GM18861 (cell line): ENCODE results near the gene CAP1.
"Not testable (repeated sequence)": the region's sequence is repeated elsewhere in the genome, so short reads cannot be mapped to it uniquely, and the experiment has no call there.

ENCODE experiments used
- ATAC-seq: cut with Tn5 transposase; IDR thresholded peaks from one replicate; pipeline ENCODE4 v1.9.1; 2021; ENCODE audit not compliant: unreplicated experiment

The CAP1 gene

DNA sequence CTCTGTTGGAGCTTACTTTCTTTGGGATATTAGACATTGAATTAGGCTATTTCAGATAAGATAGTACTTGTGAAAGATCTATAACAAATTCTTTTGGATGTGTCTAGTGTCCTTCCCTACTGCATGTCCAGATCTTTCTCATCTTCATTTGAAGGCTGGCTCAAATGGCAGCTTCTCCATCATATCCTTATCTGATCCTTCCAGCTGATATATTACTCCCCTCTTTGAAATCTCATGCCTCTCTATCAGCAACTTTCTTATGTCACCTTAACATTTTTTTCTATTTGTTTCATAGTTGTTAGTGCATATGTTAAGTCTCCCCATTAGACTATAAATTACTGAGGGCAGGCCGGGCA lies 17.5 kb downstream of the CAP1 start:
- no peak for ATAC-seq

DNA sequence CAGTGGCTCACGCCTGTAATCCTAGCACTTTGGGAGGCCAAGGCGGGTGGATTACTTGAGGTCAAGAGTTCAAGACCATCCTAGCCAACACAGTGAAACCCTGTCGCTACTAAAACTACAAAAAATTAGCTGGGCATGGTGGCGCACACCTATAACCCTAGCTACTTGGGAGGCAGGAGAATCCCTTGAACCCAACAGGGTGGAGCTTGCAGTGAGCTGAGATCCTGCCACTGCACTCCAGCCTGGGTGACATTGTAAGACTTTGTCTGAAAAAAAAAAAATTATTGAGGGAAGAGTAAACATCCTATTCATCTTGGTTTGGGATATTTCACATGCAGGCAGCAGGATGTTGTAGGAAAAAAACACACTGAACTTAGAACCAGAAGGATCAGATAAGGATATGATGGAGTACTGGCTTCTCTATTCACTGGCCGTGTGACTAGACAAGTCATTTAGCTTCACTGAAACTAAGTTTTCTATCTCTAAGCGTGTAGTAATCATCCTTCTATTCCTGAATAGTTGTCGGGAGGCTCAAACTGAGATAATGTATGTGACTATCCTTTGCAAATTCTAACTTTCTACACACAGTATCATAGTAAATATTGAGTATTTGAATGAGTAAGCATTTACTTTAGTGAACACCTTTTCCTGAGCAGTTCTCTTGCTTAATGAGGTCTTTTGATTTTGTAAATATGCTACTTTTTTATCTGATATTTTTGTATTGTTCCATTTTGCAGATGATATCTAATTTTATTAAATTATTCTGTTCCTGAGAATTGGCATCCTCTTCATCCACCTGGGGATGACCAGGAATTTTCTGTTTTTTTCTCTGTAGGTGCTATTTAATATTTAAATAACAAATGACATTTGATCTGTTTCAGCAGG lies 18.2 kb downstream of the CAP1 start:
- ATAC-seq = no peak

DNA sequence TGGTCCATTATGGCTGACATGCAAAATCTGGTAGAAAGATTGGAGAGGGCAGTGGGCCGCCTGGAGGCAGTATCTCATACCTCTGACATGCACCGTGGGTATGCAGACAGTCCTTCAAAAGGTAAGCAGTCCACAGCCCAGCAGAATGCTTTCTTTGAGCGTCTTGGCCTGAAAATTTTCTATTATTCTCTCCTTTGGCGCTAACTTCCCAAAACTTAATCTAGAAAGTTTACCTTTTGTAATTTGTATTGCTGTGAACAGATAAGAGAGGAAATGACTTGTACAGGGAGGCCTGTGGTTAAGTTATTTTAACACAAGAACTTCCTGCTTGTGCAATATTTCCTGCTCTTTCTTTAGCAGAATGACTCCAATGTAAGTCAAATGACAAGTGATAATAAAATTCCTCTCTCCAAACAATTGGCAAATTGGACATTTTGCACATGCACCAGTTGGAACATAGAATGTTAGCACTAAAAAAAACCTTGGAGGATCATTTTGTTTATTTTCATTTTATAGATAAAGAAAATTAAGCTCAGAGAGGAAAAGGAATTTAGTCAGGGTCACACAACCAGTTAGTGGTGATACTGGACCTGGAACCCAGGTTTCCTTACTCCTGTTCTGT lies 18.9 kb downstream of the CAP1 start:
- peak; percentile 50 for ATAC-seq

DNA sequence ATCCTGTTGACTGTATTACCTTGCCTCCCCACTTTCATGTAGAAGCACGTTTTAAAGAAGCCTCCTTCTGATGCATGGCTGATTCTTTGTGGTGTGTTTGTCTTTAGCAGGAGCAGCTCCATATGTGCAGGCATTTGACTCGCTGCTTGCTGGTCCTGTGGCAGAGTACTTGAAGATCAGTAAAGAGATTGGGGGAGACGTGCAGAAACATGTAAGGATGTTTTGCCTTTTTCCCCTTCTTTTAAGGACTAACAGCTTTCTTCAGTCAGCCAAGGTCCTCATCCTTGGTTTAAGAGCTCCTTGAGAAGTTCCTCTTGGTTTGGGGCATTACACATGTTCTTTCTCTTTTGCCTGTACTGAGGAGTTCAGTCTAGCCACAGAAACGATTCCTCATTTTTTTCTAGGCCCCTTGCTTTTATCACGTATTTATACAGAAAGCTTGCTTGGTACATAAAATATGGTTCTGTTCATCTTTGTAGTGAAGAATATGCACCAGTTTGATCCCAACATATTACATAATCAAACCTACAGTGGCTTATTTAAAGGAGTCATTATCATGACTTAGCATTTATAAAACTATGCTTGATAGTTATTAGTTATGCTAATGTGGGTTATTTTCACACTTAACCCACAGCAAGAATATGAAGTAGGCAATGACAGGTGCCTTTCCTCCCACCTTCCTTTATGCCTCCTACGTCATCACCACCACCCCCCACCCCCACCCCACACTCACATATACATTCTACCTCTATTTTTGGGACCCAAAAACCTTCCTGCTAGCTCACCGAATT lies 19.6 kb downstream of the CAP1 start:
- no peak for ATAC-seq

DNA sequence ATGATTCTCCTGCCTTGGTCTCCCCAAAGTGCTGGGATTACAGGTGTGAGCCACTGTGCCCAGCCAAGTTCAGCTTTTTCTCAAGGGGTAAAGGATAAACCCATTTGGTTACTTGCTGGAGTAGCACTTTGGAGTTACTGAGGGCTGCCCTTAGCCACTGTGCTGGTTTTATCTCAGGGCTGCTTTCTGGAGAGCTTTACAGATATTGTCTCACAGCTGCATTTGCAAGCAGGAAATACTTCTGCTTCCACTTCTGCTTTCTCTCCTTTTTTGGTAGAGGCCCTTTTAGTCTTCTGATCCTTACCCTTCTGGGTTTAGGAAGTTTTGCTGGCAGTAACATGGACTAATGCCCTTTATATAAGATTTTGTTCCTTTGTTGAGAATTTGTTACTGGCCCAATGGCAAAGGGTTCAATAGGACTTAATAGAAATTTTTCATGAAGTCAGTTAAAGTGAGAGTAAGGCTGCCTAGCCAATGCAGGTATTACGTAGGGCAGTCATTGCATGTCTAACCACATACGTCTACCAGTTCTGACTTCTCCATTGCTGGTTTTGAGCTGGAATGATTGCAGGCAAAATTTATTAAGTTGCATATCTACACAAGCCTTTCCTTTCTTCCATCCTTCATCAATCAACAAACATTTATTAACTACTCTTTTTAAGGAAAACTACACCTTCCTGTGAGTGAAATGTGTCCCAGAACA lies 24.4 kb downstream of the CAP1 start:
- ATAC-seq = peak; percentile 70

DNA sequence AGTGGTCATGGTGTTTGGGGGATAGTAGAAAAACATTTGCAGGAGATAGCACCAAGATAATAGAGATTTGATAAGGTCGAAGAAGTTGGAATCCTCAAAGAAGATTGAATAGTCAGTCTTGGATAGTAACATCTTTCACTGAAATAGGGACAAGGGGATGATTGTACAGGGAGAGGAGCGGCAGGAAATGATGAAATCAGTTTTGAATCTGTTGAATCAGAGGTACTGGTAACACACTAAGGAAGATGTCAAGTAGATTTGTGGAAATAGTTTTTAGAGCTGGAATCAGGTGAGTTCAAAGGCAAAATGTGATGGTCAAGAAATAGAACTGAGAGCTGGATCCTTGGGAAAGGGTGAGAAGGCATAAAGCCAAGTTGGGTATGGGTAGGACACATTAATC lies 26.5 kb downstream of the CAP1 start:
- no peak for ATAC-seq

DNA sequence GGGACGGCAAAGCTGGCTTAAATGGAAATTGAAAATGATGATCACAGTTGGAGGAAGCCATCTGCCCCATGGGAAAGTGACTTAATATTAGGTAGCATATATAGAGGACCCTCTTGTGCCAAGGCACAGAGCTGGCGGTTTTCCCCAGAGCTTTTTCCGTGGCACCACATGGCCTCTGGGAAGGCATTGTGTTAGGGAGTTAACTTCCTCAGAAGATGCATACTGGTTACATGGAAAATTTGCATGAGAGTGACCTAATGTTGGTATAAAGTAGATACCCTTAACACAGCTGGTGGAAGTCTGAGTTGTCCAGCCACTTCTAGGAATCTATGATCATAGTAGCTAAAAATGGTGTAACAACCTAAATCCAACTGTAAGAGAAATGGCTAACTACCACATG lies 27.3 kb downstream of the CAP1 start:
- no peak for ATAC-seq

DNA sequence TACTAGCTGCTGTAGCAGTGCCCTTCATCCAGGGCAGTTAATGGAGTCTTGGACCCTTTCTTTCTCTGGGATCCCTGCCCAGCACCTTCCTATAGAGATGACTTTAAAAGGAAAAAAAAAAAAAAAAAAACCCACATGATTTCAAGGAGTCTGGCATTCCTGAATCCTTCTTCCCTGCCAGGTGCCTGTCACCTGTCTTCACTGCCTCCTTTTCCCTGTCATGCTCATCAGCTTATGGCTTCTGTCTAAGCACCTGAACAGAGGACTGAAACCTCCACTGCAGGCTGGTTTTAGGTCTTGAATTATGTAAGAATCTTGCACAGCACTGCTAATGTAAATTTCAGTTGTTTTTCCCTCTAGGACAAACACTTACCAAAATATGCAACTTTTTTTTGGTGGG lies 31.6 kb downstream of the CAP1 start:
- ATAC-seq = no peak

DNA sequence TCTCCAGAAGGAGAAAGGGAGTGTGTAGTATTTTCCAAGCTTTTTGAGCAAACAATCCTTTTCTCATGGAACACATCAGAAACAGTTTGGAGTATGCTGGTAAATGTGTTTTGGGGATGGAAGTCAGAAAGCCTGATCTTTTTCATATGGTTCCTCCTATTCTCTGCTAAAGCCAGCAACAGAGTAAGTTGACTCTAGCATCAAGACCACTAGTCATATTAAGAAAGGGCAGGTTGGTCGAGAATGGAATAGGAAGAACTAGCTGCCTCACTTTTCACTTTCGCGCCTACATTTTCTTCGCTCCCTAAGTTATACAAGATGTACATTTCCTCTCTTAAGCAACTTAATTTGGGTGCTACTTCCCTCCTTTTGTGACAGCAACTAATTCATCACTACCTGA lies 32.5 kb downstream of the CAP1 start:
- ATAC-seq = no peak

DNA sequence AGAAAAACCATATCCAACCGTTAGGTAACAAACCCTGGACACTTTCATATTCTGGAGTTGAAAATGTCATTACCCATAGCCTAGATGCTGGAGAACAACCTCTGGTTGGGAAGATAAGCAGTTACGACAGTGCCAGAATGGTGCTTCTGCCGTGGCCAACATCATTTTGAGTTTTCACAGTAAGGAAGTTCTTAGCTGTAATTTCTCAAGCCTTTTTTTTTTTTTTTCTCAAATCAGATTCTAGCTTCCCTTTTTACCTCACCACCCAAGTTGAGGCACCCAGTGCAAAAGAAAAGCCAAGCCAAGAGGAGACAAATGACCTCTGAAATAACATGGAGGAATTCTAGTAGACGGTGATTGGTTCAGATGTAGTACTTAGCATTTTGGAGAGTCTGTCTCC lies 34.7 kb downstream of the CAP1 start:
- no peak for ATAC-seq

DNA sequence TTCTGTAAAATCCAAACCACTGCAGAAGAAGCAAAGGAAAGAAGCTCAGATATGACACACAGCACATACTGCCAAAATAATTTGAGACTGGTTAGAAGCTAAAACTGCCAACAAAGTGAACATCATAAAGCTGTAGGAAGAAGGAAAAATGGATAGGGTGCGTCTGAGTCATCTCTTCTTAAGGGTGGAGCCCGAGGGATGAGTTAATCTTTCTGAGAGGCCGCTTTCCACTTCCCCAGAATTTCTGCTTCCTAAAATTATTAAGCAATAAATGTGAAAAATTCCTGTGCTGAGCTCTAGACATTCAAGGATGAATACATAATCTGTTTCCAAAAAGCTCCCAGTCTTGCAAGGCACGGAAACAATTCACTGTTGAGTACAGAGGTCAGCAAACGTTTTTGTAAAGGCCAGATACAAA lies 36.4 kb downstream of the CAP1 start:
- ATAC-seq = no peak

DNA sequence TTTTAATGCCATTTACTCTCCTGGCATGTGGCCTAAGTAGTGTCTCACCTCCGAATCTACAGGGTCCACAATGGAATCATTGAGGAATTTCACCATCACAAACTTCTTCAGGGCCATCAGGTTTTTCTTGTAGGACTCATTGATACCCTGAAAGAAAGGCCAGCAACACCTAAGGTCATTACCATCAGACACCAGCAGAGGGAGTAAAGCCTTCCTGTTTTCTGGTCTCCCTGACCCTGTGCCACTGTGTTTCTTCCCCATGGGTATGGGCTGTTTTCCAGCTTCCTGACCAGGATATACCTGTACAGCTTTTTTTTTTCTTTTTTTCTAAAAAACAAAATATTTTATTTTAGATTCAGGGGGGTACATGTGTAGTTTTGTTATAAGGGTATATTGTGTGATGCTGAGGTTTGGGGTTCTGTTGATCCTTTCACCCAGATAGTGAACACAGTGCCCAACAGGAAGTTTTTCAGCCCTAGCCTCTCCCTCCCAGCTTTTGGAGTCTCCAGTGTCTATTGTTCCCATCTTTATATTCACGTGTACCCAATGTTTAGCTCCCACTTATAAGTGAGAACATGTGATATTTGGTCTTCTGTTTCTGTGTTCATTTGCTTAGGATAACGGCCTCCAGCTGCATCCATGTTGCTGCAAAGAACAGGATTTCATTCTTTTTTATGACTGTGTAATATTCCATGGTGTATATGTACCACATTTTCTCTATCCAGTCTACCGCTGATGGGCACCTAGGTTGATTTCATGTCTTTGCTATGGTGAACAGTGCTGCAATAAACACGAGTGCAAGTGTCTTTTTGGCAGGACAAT lies 38.2 kb downstream of the CAP1 start:
- ATAC-seq = no peak

DNA sequence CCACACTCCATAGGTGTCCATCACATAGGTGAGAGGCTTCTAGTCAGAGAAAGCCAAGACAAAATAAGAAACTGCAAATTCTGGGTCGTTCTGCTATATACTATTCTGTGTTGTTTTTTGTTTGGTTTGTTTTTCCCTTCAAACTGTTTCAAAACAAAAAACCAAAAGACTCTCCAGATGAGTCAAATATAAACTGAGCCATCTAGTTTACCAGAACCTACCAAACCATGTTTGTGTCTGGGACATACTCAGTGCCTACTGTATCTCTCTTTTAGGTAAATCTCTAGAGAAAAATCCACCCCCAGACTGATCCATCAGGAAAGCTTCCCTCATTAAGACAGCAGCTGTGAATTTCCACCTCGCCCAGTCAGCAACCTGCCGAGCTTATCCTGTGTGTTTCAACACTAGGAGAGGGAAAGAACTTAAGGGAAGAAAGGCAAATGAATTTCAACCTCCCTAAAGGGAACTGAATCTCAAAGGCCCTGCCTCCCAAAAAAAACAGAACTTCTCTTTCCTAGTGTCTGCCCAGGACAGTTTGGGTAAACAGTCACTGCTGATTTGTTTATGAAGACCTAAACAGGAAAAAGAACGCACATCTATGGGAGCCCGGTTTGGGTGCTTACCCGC lies 39.4 kb downstream of the CAP1 start:
- ATAC-seq = no peak

DNA sequence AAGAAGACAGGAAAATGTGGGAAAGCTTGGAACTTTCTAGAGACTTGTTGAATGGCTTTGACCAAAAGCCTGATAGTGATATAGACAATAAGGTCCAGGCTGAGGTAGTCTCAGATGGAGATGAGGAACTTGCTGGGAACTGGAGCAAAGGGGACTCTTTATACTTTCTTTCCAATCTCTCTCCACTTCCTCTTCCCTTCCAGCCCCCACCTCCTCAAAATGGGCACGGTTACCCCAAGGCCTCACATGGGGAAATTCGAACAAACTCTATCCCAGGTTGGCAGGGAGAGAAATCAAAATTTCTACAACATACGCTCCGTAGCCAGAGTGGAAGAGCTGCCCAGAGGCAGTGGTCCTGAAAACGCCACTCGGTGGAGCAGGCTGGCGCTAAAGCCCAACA lies 41.3 kb downstream of the CAP1 start:
- no peak for ATAC-seq

DNA sequence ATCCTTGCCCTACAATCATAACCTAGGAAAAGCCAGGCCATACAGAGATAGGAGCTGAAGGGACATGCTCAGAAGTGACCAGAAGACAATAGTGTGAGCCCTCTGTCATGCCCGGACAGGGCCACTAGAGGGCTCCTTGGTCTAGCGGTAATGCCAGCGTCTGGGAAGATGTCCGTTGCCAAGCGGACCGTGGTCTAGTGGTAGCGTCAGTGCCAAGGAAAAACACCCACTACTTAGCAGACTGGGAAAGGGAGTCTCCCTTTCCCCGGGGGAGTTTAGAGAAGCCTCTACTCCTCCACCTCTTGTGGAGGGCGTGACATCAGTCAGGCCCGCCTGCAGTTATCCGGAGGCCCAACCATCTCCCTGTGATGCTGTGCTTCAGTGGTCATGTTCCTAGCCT lies 44.2 kb downstream of the CAP1 start:
- not testable (repeated sequence) for ATAC-seq

DNA sequence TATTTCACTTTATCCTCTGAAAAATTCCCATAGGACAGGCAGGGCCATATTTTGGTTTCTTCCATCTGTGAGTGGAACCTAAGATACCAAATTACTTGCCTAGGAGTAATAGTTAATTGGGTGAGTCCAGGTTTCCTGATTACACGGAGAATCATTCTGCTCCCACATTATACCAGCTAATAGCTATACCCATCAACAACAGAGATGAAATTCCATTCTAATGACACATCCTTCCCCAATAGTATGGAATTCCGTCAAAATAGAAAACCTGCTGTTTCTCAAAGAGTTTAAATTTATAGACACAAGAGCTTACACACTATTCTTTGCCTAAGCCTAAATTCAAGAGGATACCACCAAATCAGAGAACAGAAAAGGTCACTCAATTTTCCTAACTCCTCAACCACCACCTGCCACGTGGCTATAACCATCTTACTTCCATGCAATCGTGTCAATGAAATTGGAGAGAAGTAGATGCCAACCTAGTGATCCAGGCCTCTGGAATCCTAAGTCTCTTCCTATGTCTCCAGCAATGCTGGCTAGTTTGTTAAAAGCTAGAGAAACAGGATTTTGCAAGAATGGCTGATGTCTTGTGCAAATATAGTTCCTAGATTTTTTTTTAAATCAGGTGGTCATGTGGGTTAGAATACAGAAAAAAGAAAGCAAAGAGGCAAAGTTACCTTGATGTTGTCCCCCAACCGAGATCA lies 50.3 kb downstream of the CAP1 start:
- ATAC-seq = no peak

DNA sequence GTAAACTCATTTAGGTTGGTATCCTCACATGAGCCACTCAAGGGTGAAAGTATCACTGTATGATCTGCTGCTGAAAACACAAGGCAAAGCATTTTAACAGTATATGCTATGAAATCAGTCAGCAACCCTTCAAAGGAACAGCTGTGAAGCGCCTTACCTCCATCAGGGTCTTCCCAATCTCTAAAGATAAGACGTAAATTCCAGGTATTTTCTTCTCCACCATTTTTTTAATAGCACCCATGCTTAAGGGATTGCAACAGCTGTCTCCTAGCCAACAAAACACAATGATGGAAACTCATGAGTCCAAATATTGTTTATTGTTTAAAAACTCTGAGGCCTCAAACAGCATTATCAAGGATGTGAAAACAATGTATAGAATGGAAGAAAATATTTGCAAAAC lies 51.7 kb downstream of the CAP1 start:
- ATAC-seq = no peak

DNA sequence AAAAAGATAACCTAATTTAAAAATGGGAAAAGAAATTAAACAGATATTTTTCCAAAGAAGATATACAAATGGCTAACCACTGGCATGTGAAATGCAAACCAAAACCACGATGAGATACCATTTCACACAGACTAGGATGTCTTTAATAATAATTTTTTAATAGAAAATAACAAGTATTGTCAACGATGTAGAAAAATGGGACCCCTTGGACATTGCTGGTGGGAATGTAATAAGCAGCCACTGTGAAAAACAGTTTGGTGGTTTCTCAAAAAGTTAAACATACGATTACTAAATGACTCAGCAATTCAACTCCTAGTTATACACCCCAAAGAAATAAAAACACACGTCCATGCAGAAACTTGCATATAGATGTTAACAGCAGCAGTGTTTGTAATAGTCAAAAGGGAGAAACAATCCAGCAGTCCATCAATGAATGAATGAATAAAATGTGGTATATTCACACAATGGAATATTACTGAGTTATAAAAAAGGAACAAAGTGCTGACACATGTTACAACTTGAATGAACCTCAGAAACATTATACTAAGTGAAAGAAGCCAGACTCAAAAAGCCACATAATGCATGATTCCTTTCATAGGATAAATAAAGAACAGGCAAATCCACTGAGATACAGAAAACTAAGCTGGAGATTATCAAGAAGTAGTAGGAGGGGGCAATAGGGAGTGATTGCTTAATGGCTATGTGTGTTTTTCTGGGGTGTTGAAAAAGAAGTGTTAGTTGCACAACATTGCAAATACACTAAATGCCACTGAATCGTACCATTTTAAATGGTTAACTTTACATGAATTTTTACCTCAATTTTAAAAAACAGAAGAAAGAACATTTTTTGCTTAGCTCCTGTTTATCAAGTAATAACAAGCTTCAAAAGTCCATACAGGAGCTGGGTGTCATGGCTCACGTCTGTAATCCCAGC lies 52.4 kb downstream of the CAP1 start:
- no peak for ATAC-seq
